Measurements from ENCODE around the gene GALNT17. TPM values are rescaled to one million over a fixed set of nuclear protein-coding genes. Genes with fewer than 3 reads are reported as not detected.
A peak's percentile ranks its signal among the peaks of the same experiment; 100 is the strongest.

The GALNT17 gene
- total and polyA plus RNA-seq, 2 experiments from 2014 or later: 2.3 to 4.6 TPM

- no peak overlapping the region for H3K27ac ChIP-seq
- H3K4me3 ChIP-seq: no peak overlapping the region
- H3K27me3 ChIP-seq: no peaks in the 10 kb centered on the region
- no peak for TF ChIP-seq CTCF (IDR thresholded peaks at IDR 0.05; ENCODE audit: low read depth, low read length)
- no peaks in the 10 kb centered on the region for H3K4me1 ChIP-seq (ENCODE audit: low read depth)
- H3K36me3 ChIP-seq: no peaks in the 10 kb centered on the region
- no peaks in the 10 kb centered on the region for H3K9me3 ChIP-seq (ENCODE audit: low read depth)
- no peak for DNase-seq (ENCODE audit: low read depth in 1 of 2, low spot score in 1 of 2)
These were observed 434.4 kb downstream of the GALNT17 start for GRCh38 chr7:71566376-71566775.

- Histone ChIP-seq H3K36me3 (no peaks in the 10 kb centered on the region), H3K27me3 (no peaks in the 10 kb centered on the region), H3K27ac (no peak overlapping the region), H3K4me1 (ENCODE audit: low read depth) (no peaks in the 10 kb centered on the region), H3K4me3 (no peak overlapping the region), H3K9me3 (ENCODE audit: low read depth) (no peaks in the 10 kb centered on the region)
- DNase-seq (ENCODE audit: low read depth in 1 of 2, low spot score in 1 of 2): no peak
- no peak for TF ChIP-seq CTCF (IDR thresholded peaks at IDR 0.05; ENCODE audit: low read depth, low read length)
These were observed 435.0 kb downstream of the GALNT17 start for GRCh38 chr7:71566991-71567390.

- Histone ChIP-seq H3K4me3 (no peak overlapping the region), H3K27ac (no peak overlapping the region), H3K4me1 (ENCODE audit: low read depth) (no peaks in the 10 kb centered on the region), H3K36me3 (no peaks in the 10 kb centered on the region), H3K9me3 (ENCODE audit: low read depth) (no peaks in the 10 kb centered on the region), H3K27me3 (no peaks in the 10 kb centered on the region)
- DNase-seq (ENCODE audit: low read depth in 1 of 2, low spot score in 1 of 2): peak in 1 of 2 donors; percentile 3
- no peak for TF ChIP-seq CTCF (IDR thresholded peaks at IDR 0.05; ENCODE audit: low read depth, low read length)
These were observed 442.4 kb downstream of the GALNT17 start for GRCh38 chr7:71574153-71574860.

GRCh38 chr7:71580027-71580426, 448.1 kb downstream of the GALNT17 start:
- Histone ChIP-seq H3K4me3 (no peak overlapping the region), H3K36me3 (no peaks in the 10 kb centered on the region), H3K27ac (no peak overlapping the region), H3K4me1 (ENCODE audit: low read depth) (no peaks in the 10 kb centered on the region), H3K9me3 (ENCODE audit: low read depth) (no peaks in the 10 kb centered on the region), H3K27me3 (no peaks in the 10 kb centered on the region)
- no peak for DNase-seq (ENCODE audit: low read depth in 1 of 2, low spot score in 1 of 2)
- no peak for TF ChIP-seq CTCF (IDR thresholded peaks at IDR 0.05; ENCODE audit: low read depth, low read length)

GRCh38 chr7:71584256-71584655, 452.3 kb downstream of the GALNT17 start:
- DNase-seq (ENCODE audit: low read depth in 1 of 2, low spot score in 1 of 2): no peak

More at GRCh38 chr7:71584256-71584655, 452.3 kb downstream of the GALNT17 start:
- Histone ChIP-seq H3K4me1 (ENCODE audit: low read depth) (no peaks in the 10 kb centered on the region), H3K9me3 (ENCODE audit: low read depth) (peaks cover 2% of the 10 kb centered on the region), H3K27ac (no peak overlapping the region), H3K36me3 (no peaks in the 10 kb centered on the region), H3K27me3 (no peaks in the 10 kb centered on the region), H3K4me3 (no peak overlapping the region)
- no peak for TF ChIP-seq CTCF (IDR thresholded peaks at IDR 0.05; ENCODE audit: low read depth, low read length)
